GM12872 (cell line): ENCODE measurements around the gene RAB17.

Experiments
- CTCF ChIP-seq: IDR thresholded peaks from 3 replicates; pipeline ENCODE4 v1.5.1; 2011; ENCODE audit warnings: low read depth, mild to moderate bottlenecking, low read length, moderate library complexity; ENCODE audit not compliant: insufficient read depth

The RAB17 gene

GRCh38 chr2:237627441-237628246 is 37.1 kb upstream of the RAB17 start, which contains the start of gene LRRFIP1:
TSS of gene LRRFIP1 (plus strand) at chr2:237627587. CDS start at chr2:237627645, 58 bp downstream.
- no peak for TF ChIP-seq CTCF

- no peak for TF ChIP-seq CTCF
Observed at GRCh38 chr2:237626813-237627440, 36.4 kb upstream of the RAB17 start.

GRCh38 chr2:237625777-237626176 is 35.2 kb upstream of the RAB17 start:
- TF ChIP-seq CTCF, result no peak

GRCh38 chr2:237625216-237625705 is 34.7 kb upstream of the RAB17 start:
- no peak for TF ChIP-seq CTCF

GRCh38 chr2:237624565-237624964 is 34.0 kb upstream of the RAB17 start:
- peak; percentile 49; the same call in 2 of the 3 replicates for TF ChIP-seq CTCF

- TF ChIP-seq CTCF, result no peak
Observed at GRCh38 chr2:237623428-237624403, 33.2 kb upstream of the RAB17 start.

GRCh38 chr2:237618449-237618848 is 27.9 kb upstream of the RAB17 start:
- no peak for TF ChIP-seq CTCF
